ENCODE data around the gene PRKG1.

- TF ChIP-seq POLR2A (IDR thresholded peaks at IDR 0.05; ENCODE audit: low read depth, low read length) (no peak), POLR2AphosphoS5 (IDR thresholded peaks at IDR 0.05; ENCODE audit: low read depth, low read length) (no peak)
These were observed 711.9 kb downstream of the PRKG1 start for GRCh38 chr10:51786016-51786683.
